ENCODE measurements around the gene RETREG3.

DNA sequence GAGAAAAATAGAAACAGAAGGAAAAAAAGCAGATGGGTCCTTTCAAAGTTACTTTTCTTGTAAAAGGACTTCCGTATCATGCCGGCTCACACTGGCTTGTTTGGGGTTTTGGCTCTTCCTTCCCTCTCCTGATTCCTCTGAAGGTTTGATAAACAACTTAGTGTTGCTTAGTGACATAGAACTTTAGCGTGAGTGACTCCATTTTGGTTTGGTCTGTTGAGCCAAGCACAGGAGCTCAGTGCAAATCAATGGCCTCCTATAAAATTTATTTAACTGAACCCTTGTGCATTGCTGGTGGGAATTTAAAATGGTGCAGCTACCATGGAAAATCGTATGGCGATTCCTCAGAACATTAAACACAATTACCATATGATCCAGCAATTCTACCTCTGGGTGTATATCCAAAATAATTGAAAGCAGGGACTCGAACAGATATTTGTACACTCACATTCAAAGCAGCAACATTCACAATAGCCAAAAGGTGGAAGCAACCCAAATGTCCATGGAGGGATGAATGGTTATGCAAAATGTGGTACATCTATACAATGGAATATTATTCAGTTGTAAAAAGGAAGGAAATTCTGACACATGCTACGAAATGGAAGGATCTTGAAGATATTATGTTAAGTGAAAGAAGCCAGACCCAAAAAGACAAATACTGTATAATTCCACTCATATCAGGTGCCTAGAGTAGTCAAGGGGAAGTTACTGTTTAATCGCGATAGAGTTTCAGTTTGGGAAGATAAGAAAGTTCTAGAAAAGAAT is 48.8 kb upstream of the RETREG3 start:
- no peak for TF ChIP-seq CTCF (conservative IDR thresholded peaks at IDR 0.05)
- no peak for TF ChIP-seq ZFX (IDR thresholded peaks at IDR 0.05)

Data from C4-2B (cell line).